IMR-90 (cell line): Measurements from ENCODE around the gene PTPRG. TPM values are rescaled to one million over a fixed set of nuclear protein-coding genes. Genes with fewer than 3 reads are reported as not detected.

ENCODE experiments used
- ATAC-seq: fragments of 200-7000 bp; cut with Tn5 transposase; 2 replicates; pipeline ENCODE4 v1.9.1; 2020; ENCODE audit warnings: low read depth, mild to moderate bottlenecking, moderate library complexity
- BruUV-seq: library from RNA; stranded (reverse); fragments of 400-500 nt; replicated peaks from 2 replicates; lab custom pipeline; 2021; lab: Mats Ljungman, UMichigan
- CTCF ChIA-PET: fragments of 300-600 bp; formaldehyde crosslinking; extraction: SDS; loops from one replicate; lab custom pipeline; 2021; ENCODE audit warnings: antibody characterized with exemption; lab: Yijun Ruan, JAX
- POLR2A ChIA-PET: fragments of 300-600 bp; sonication (Branson Sonifier 250); formaldehyde crosslinking; loops from one replicate; lab custom pipeline; 2022; ENCODE audit warnings: antibody characterized with exemption; ENCODE audit not compliant: unreplicated experiment; lab: Charles Lee
- DNase-seq: peaks from one replicate; pipeline ENCODE4 v3.0.0; 2013
- H2AFZ ChIP-seq: replicated peaks from 2 replicates; pipeline ENCODE3; 2013; ENCODE audit warnings: low read length, mild to moderate bottlenecking; ENCODE audit not compliant: poor library complexity
- H2AK5ac ChIP-seq: 2 replicates; pipeline ENCODE4 v1.6.1; 2013; ENCODE audit warnings: low read depth, low read length, inconsistent platforms
- H2AK9ac ChIP-seq: replicated peaks from 2 replicates; pipeline ENCODE3; 2013; ENCODE audit warnings: mild to moderate bottlenecking, low read depth, low read length, moderate library complexity; ENCODE audit not compliant: poor library complexity
- H2BK120ac ChIP-seq: 2 replicates; pipeline ENCODE4 v1.6.1; 2013; ENCODE audit warnings: low read depth, low read length, inconsistent platforms
- H2BK15ac ChIP-seq: 3 replicates; pipeline ENCODE4 v1.6.1; 2013; ENCODE audit warnings: low read depth, low read length, inconsistent platforms
- H2BK20ac ChIP-seq: 2 replicates; pipeline ENCODE4 v1.6.1; 2013; ENCODE audit warnings: low read depth, mild to moderate bottlenecking, inconsistent platforms, low read length, moderate library complexity
- H2BK5ac ChIP-seq: 2 replicates; pipeline ENCODE4 v1.6.1; 2013; ENCODE audit warnings: mild to moderate bottlenecking, low read depth, low read length, inconsistent platforms; ENCODE audit not compliant: poor library complexity, severe bottlenecking
- H3K14ac ChIP-seq: replicated peaks from 2 replicates; pipeline ENCODE4 v1.6.1; 2013; ENCODE audit warnings: low read depth, low read length, inconsistent platforms
- H3K18ac ChIP-seq: 2 replicates; pipeline ENCODE4 v1.6.1; 2013; ENCODE audit warnings: low read depth, low read length, control low read depth
- H3K23ac ChIP-seq: 2 replicates; pipeline ENCODE4 v1.6.1; 2013; ENCODE audit warnings: low read depth, low read length, inconsistent platforms
- H3K27ac ChIP-seq: 2 replicates; pipeline ENCODE4 v1.5.1; 2013; ENCODE audit warnings: mild to moderate bottlenecking, control low read depth, low read length; ENCODE audit not compliant: insufficient read depth
- H3K27me3 ChIP-seq: 2 replicates; pipeline ENCODE4 v1.6.1; 2013; ENCODE audit warnings: low read length; ENCODE audit not compliant: control insufficient read depth, insufficient read depth
- H3K36me3 ChIP-seq: 2 replicates; pipeline ENCODE4 v1.6.1; 2013; ENCODE audit warnings: low read length, mixed read lengths; ENCODE audit not compliant: control insufficient read depth, insufficient read depth
- H3K4ac ChIP-seq: 2 replicates; pipeline ENCODE4 v1.6.1; 2013; ENCODE audit warnings: low read depth, low read length, inconsistent platforms
- H3K4me1 ChIP-seq: 2 replicates; pipeline ENCODE4 v1.6.1; 2013; ENCODE audit warnings: low read length, mixed read lengths; ENCODE audit not compliant: control insufficient read depth, insufficient read depth
- H3K4me2 ChIP-seq: 2 replicates; pipeline ENCODE4 v1.6.1; 2013; ENCODE audit warnings: low read depth, mild to moderate bottlenecking, control low read depth, low read length, moderate library complexity
- H3K4me3 ChIP-seq: 2 replicates; pipeline ENCODE4 v1.5.1; 2013; ENCODE audit warnings: low read depth, mild to moderate bottlenecking, control low read depth, low read length, moderate library complexity; ENCODE audit not compliant: insufficient read depth
- H3K56ac ChIP-seq: 2 replicates; pipeline ENCODE4 v1.6.1; 2013; ENCODE audit warnings: low read length, inconsistent platforms; ENCODE audit not compliant: insufficient read depth; ENCODE audit errors: extremely low read depth
- H3K79me1 ChIP-seq, 2 experiments: 2 replicates each; pipeline ENCODE4 v1.6.1; 2013; ENCODE audit warnings: low read length in 2 of 2, inconsistent platforms in 1 of 2, low read depth in 1 of 2
- H3K9ac ChIP-seq: 2 replicates; pipeline ENCODE4 v1.6.1; 2013; ENCODE audit warnings: low read depth, low read length, control low read depth
- H3K9me1 ChIP-seq: 2 replicates; pipeline ENCODE4 v1.6.1; 2013; ENCODE audit warnings: low read length, inconsistent platforms; ENCODE audit not compliant: insufficient read depth
- H3K9me3 ChIP-seq: 2 replicates; pipeline ENCODE4 v1.6.1; 2013; ENCODE audit warnings: low read length; ENCODE audit not compliant: control insufficient read depth, insufficient read depth
- H4K20me1 ChIP-seq: 2 replicates; pipeline ENCODE4 v1.6.1; 2013; ENCODE audit warnings: low read length, inconsistent platforms; ENCODE audit not compliant: insufficient read depth
- H4K5ac ChIP-seq: 2 replicates; pipeline ENCODE4 v1.6.1; 2013; ENCODE audit warnings: mild to moderate bottlenecking, low read depth, low read length, control low read depth
- H4K8ac ChIP-seq, 2 experiments: 2 replicates each; pipeline ENCODE4 v1.6.1; 2013; ENCODE audit warnings: low read depth in 2 of 2, low read length in 2 of 2, control low read depth in 1 of 2, inconsistent platforms in 1 of 2
- H4K91ac ChIP-seq: 2 replicates; pipeline ENCODE4 v1.6.1; 2013; ENCODE audit warnings: low read depth, low read length, inconsistent platforms; ENCODE audit not compliant: insufficient read depth
- CHD1 ChIP-seq: IDR thresholded peaks from 2 replicates; pipeline ENCODE4 v1.6.1; 2012; ENCODE audit warnings: low read depth, low read length, improper control_type of control experiment
- WGBS, 2 experiments: methylation state at CpG; one replicate each; pipeline versions ENCODE4 v1.1.5 to v1.1.7; 2013; ENCODE audit warnings: missing lambda C conversion rate in 2 of 2; ENCODE audit not compliant: insufficient read length in 1 of 2; ENCODE audit errors: extremely low coverage in 2 of 2; 5-methylcytosine and 5-hydroxymethylcytosine counted together
- dilution Hi-C: fragments of 300-500 bp; cut with HindIII; formaldehyde crosslinking; loops from one replicate; pipeline ENCODE4 v1.14.3; 2018; ENCODE audit warnings: low sequenced_read_pairs; ENCODE audit not compliant: unreplicated experiment
- in situ Hi-C: fragments of 300-500 bp; cut with MboI; formaldehyde crosslinking; loops from 3 replicates; pipeline ENCODE4 v1.14.3; 2019; ENCODE audit warnings: low sequenced_read_pairs, inconsistent platforms, mixed read lengths
- intact Hi-C: fragments of 100-400 bp; cut with micrococcal nuclease; formaldehyde crosslinking; loops from 2 replicates; pipeline ENCODE4 v1.10.0; 2022
- polyA plus RNA-seq, 3 experiments: library from polyadenylated mRNA; depleted of rRNA; stranded (reverse); fragments of >200 nt; gene quantifications; 2 replicates each; pipeline ENCODE4 v1.2.3, GENCODE V29; 2012; ENCODE audit warnings: low replicate concordance in 1 of 3
- total RNA-seq: library from RNA; depleted of rRNA; stranded (reverse); fragments of >200 nt; gene quantifications from 2 replicates; pipeline ENCODE4 v1.2.3, GENCODE V29; 2012
- TF ChIP-seq, protein P1 (sequence below): conservative IDR thresholded peaks from 2 replicates; pipeline ENCODE4 v1.5.1; 2012; ENCODE audit warnings: mild to moderate bottlenecking, low read depth, low read length, improper control_type of control experiment
- TF ChIP-seq, protein P2 (sequence below): fragments of 150-350 bp; IDR thresholded peaks from 2 replicates; pipeline ENCODE4 v1.6.1; 2017; ENCODE audit warnings: mild to moderate bottlenecking, antibody characterized with exemption, low read length, low read depth

Gene PTPRG
- total and polyA plus RNA-seq, 2 of the 4 experiments (the other 2 are of a cell fraction): 7.7 to 31.0 TPM

DNA sequence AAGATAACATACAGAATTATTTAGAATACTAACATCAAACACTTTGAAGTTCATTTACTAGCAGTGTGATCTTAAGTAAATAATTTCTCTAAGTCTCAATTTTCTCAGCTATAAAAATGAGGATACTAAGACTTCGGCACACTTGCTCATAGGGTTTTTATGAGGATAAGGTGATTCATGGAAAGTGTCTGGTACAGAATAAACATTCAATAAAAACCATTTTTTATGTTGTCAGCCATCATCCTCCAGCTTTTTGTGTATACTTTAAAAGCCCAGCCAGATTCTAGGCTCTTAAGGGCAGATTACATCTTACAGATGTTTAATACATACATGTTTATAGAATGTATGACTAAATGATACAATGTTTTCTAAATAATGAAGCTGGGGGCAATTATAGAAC lies 755.2 kb downstream of the PTPRG start:
- Histone ChIP-seq H2BK15ac (no peak overlapping the region), H2AK9ac (no peak overlapping the region), H3K9me1 (no peaks in the 10 kb centered on the region), H4K5ac (no peak overlapping the region), H3K27ac (no peak overlapping the region), H3K18ac (no peak overlapping the region), H4K91ac (no peak overlapping the region), H3K79me1 (no peaks in the 10 kb centered on the region), H3K23ac (no peak overlapping the region), H3K4ac (no peak overlapping the region), H3K4me3 (no peak overlapping the region), H2BK5ac (no peak overlapping the region), H2AFZ (no peak overlapping the region), H4K8ac (no peak overlapping the region), H3K9ac (no peak overlapping the region), H3K27me3 (no peaks in the 10 kb centered on the region), H3K14ac (no peak overlapping the region), H3K36me3 (no peaks in the 10 kb centered on the region), H3K56ac (no peak overlapping the region), H3K4me2 (no peak overlapping the region), H2BK20ac (no peak overlapping the region), H4K20me1 (no peaks in the 10 kb centered on the region), H2AK5ac (no peak overlapping the region), H3K9me3 (no peaks in the 10 kb centered on the region), H2BK120ac (no peak overlapping the region), H3K4me1 (no peaks in the 10 kb centered on the region)
- dilution Hi-C loops (no loop called here), intact Hi-C loops (no loop called here), in situ Hi-C loops (no loop called here)
- ChIA-PET CTCF (no interaction called here), POLR2A (no interaction called here)
- no CpG with 5 or more reads among the region's 1 CpG for WGBS, 2 experiments
- ATAC-seq (no peak), DNase-seq (no peak)
- TF ChIP-seq CHD1: no peak
- TF ChIP-seq, protein P1, sequence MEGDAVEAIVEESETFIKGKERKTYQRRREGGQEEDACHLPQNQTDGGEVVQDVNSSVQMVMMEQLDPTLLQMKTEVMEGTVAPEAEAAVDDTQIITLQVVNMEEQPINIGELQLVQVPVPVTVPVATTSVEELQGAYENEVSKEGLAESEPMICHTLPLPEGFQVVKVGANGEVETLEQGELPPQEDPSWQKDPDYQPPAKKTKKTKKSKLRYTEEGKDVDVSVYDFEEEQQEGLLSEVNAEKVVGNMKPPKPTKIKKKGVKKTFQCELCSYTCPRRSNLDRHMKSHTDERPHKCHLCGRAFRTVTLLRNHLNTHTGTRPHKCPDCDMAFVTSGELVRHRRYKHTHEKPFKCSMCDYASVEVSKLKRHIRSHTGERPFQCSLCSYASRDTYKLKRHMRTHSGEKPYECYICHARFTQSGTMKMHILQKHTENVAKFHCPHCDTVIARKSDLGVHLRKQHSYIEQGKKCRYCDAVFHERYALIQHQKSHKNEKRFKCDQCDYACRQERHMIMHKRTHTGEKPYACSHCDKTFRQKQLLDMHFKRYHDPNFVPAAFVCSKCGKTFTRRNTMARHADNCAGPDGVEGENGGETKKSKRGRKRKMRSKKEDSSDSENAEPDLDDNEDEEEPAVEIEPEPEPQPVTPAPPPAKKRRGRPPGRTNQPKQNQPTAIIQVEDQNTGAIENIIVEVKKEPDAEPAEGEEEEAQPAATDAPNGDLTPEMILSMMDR: no peak
- TF ChIP-seq, protein P2, sequence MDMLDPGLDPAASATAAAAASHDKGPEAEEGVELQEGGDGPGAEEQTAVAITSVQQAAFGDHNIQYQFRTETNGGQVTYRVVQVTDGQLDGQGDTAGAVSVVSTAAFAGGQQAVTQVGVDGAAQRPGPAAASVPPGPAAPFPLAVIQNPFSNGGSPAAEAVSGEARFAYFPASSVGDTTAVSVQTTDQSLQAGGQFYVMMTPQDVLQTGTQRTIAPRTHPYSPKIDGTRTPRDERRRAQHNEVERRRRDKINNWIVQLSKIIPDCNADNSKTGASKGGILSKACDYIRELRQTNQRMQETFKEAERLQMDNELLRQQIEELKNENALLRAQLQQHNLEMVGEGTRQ: no peak
- no TSS peak for BruUV-seq
